GM19239 (cell line): ENCODE measurements around the gene CUX1.
"Not testable (repeated sequence)": the region's sequence is repeated elsewhere in the genome, so short reads cannot be mapped to it uniquely, and the experiment has no call there.

Experiments used
- DNase-seq: peaks from one replicate; pipeline ENCODE4 v3.0.0; 2011; ENCODE audit warnings: low spot score; ENCODE audit not compliant: insufficient read length
- FAIRE-seq: peaks from 2 replicates; lab custom pipeline; 2011; peaks lifted over from hg19 to GRCh38; lab: Jason Lieb, UNC

CUX1 gene

GRCh38 chr7:101820703-101821102 is 3.3 kb downstream of the CUX1 start:
- no peak for FAIRE-seq

GRCh38 chr7:101822632-101823031 is 5.2 kb downstream of the CUX1 start:
- not testable (repeated sequence) for FAIRE-seq

More at GRCh38 chr7:101820703-101821102, 3.3 kb downstream of the CUX1 start:
- DNase-seq: no peak

GRCh38 chr7:101823096-101823495 is 5.7 kb downstream of the CUX1 start:
- FAIRE-seq: no peak
- DNase-seq: no peak

More at GRCh38 chr7:101822632-101823031, 5.2 kb downstream of the CUX1 start:
- DNase-seq: not testable (repeated sequence)

- DNase-seq: no peak
- FAIRE-seq: no peak
These were observed 6.2 kb downstream of the CUX1 start for GRCh38 chr7:101823596-101823995.

GRCh38 chr7:101824440-101824839 is 7.0 kb downstream of the CUX1 start:
- no peak for FAIRE-seq
- DNase-seq: no peak

GRCh38 chr7:101826081-101826835 is 8.8 kb downstream of the CUX1 start:
- DNase-seq (no peak), FAIRE-seq (no peak)

GRCh38 chr7:101828301-101829020 is 11.0 kb downstream of the CUX1 start:
- DNase-seq (no peak), FAIRE-seq (no peak)

GRCh38 chr7:101829374-101829773 is 11.9 kb downstream of the CUX1 start:
- no peak for FAIRE-seq

GRCh38 chr7:101829821-101830220 is 12.4 kb downstream of the CUX1 start:
- FAIRE-seq: no peak
- no peak for DNase-seq

More at GRCh38 chr7:101829374-101829773, 11.9 kb downstream of the CUX1 start:
- DNase-seq: no peak

- not testable (repeated sequence) for FAIRE-seq, DNase-seq
These were observed 14.0 kb downstream of the CUX1 start for GRCh38 chr7:101831396-101831795.

GRCh38 chr7:101832205-101832631 is 14.8 kb downstream of the CUX1 start:
- FAIRE-seq (no peak), DNase-seq (no peak)

- FAIRE-seq: no peak
- DNase-seq: no peak
These were observed 15.4 kb downstream of the CUX1 start for GRCh38 chr7:101832685-101833375.

GRCh38 chr7:101833799-101834198 is 16.4 kb downstream of the CUX1 start:
- no peak for FAIRE-seq
- DNase-seq: no peak

- DNase-seq (no peak), FAIRE-seq (no peak)
These were observed 17.7 kb downstream of the CUX1 start for GRCh38 chr7:101835136-101835535.

- DNase-seq, FAIRE-seq: not testable (repeated sequence)
These were observed 20.0 kb downstream of the CUX1 start for GRCh38 chr7:101837433-101837832.

- FAIRE-seq (no peak), DNase-seq (no peak)
These were observed 21.5 kb downstream of the CUX1 start for GRCh38 chr7:101838837-101839483.

- DNase-seq: no peak
- FAIRE-seq: no peak
These were observed 23.9 kb downstream of the CUX1 start for GRCh38 chr7:101841328-101841727.

GRCh38 chr7:101843293-101844271 is 26.2 kb downstream of the CUX1 start:
- FAIRE-seq: no peak
- DNase-seq: no peak

GRCh38 chr7:101845974-101846373 is 28.5 kb downstream of the CUX1 start:
- DNase-seq: no peak
- FAIRE-seq: no peak
